Skin epidermis (tissue), 12 donors: ENCODE data around the gene TNRC6A.
"Not testable (repeated sequence)": the region's sequence is repeated elsewhere in the genome, so short reads cannot be mapped to it uniquely, and the experiment has no call there.

Experiments used
- H3K27ac ChIP-seq, 21 experiments: fragments of 200-600 bp; sonication (generic) in 11 of 21; one replicate each; pipeline ENCODE4 v1.5.0; 2020; ENCODE audit warnings: mild to moderate bottlenecking in 3 of 21, inconsistent platforms in 2 of 21, moderate library complexity in 2 of 21
- H3K4me3 ChIP-seq, 7 experiments: fragments of 200-600 bp; sonication (generic) in 2 of 7; one replicate each; pipeline ENCODE4 v1.5.0; 2020; ENCODE audit warnings: inconsistent platforms in 2 of 7, mild to moderate bottlenecking in 2 of 7, moderate library complexity in 1 of 7

Gene TNRC6A

DNA sequence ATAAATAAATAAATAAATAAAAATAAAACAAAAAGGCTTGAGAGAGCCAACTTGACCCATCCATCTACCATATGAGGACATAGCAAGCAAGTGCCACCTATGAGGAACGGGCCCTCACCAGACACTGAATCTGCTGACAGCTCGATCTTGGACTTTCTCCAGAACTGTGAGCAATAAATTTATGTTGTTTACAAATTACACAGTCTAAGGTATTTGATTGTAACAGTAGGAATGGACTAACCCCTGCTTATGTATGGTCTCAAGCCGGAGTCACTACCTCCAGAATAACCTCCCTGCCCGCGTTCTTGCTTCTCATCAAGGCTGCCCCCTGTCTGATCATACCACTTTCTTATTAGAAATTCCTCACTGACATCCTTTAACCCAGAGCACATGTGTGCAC lies 126.2 kb downstream of the TNRC6A start:
- Histone ChIP-seq H3K27ac (no peak overlapping the region), H3K4me3 (no peak overlapping the region)

- H3K4me3 ChIP-seq: not testable (repeated sequence)
Measured at GRCh38 chr16:24856871-24857270, 127.4 kb downstream of the TNRC6A start.

GRCh38 chr16:24858219-24859041 lies 129.0 kb downstream of the TNRC6A start:
- Histone ChIP-seq H3K27ac (no peak overlapping the region), H3K4me3 (no peak overlapping the region)

More at GRCh38 chr16:24856871-24857270, 127.4 kb downstream of the TNRC6A start:
- not testable (repeated sequence) for H3K27ac ChIP-seq

- Histone ChIP-seq H3K27ac (no peak overlapping the region), H3K4me3 (no peak overlapping the region)
Measured at GRCh38 chr16:24861461-24861860, 132.0 kb downstream of the TNRC6A start.

DNA sequence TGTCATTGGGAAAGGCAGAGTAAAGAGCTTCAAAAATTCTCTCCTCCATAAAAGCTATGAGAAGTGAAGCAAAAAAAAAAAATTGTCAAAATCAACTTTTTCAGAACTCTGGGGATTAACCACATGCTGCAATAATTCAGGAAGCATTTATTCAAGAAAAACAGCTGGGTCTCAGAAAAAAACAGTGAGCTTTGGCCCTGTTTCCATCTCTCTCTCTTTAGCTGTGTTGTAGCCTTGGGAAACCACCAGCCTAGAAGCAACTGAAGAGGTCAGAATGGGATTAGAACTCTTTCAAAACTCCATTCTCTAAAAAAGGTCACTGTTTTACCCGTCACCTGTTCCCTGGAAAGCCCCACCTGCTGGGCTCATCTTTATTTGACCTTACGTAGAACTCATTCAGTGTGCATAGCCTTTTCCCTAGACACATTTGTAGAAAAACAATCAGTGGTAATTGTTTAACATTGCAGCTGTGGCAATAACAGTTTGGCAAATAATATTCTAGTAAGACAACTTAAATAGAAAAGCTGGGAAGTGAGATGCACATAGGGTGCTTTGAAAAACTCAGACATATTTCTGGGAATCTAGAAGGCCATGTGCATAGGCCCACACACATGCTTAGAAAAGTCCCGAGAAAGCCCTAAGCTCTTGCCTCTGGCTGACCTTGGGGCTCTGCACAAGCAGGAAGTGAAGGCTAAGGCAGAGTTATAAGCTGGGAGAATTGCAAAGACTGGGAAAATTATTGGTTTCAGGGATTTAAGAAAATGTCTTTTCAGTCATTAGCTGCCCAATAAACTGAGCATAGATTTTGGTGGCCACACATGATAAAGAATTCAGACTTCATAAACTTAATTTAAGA lies 134.4 kb downstream of the TNRC6A start:
- H3K27ac ChIP-seq: no peak overlapping the region
- H3K4me3 ChIP-seq: no peak overlapping the region

GRCh38 chr16:24869033-24869432 lies 139.6 kb downstream of the TNRC6A start:
- no peak overlapping the region for H3K27ac ChIP-seq
- no peak overlapping the region for H3K4me3 ChIP-seq

DNA sequence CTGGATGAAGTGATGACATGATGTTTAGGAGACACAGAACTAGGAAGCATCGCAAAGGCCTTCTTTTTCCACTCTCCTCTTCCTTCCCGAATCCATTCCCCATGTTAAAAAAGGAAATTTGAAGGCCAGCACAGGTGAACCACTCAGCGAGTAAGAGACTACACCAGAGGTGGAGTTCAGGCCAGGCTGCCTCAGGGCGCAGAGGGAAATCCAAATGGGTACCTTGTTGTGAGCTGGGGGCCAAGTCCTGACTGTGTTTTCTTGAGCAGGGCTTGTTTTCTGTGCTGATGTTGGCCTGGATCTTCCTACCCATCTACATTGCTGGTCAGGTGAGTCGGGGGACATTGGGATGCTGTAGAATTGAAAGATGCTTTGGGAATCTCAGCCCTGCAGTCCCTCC lies 142.4 kb downstream of the TNRC6A start:
- H3K27ac ChIP-seq: no peak overlapping the region
- no peak overlapping the region for H3K4me3 ChIP-seq

GRCh38 chr16:24873028-24873427 lies 143.6 kb downstream of the TNRC6A start:
- H3K27ac ChIP-seq: no peak overlapping the region

DNA sequence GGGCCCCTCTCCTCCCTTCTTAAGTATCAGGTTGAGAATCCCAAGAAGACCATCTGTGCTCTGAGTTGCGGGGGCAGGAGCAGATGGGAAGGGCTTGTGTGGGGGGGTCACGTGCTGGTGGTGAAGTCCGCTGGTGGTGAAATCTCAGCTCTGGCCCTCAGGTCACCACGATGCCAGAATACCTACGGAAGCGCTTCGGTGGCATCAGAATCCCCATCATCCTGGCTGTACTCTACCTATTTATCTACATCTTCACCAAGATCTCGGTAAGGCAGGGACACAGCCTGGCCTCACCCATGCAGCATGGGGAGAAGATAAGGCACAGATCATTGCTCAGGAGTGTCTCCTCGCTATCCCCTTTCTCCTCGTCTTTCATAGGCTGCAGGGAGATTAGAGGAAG lies 146.0 kb downstream of the TNRC6A start:
- no peak overlapping the region for H3K4me3 ChIP-seq
- H3K27ac ChIP-seq: no peak overlapping the region

More at GRCh38 chr16:24873028-24873427, 143.6 kb downstream of the TNRC6A start:
- H3K4me3 ChIP-seq: no peak overlapping the region
